Hepatocyte (in vitro differentiated cells): ENCODE data around the gene RAB11FIP4. TPM values are rescaled to one million over a fixed set of nuclear protein-coding genes. Genes with fewer than 3 reads are reported as not detected.

ENCODE experiments used
- DNase-seq: peaks from one replicate; pipeline ENCODE4 v3.0.0-alpha.2; 2016; ENCODE audit warnings: low spot score
- H2AFZ ChIP-seq: fragments of 200-600 bp; sonication (generic); 2 replicates; pipeline ENCODE4 v1.6.0; 2016; ENCODE audit warnings: antibody characterized with exemption, mild to moderate bottlenecking
- H3K27ac ChIP-seq: fragments of 200-600 bp; sonication (generic); 2 replicates; pipeline ENCODE4 v1.5.1; 2016; ENCODE audit warnings: mild to moderate bottlenecking
- H3K27me3 ChIP-seq: fragments of 200-600 bp; sonication (generic); 2 replicates; pipeline ENCODE4 v1.6.1; 2016
- H3K36me3 ChIP-seq: fragments of 200-600 bp; sonication (generic); replicated peaks from 2 replicates; pipeline ENCODE4 v1.5.1; 2016; ENCODE audit warnings: low read depth; ENCODE audit not compliant: insufficient read depth
- H3K4me1 ChIP-seq: fragments of 200-600 bp; sonication (generic); 2 replicates; pipeline ENCODE4 v1.5.1; 2016; ENCODE audit warnings: mild to moderate bottlenecking, moderate library complexity; ENCODE audit not compliant: insufficient read depth
- H3K4me2 ChIP-seq: fragments of 200-600 bp; sonication (generic); 2 replicates; pipeline ENCODE4 v1.6.0; 2016
- H3K4me3 ChIP-seq: fragments of 200-600 bp; sonication (generic); 2 replicates; pipeline ENCODE4 v1.5.1; 2016; ENCODE audit warnings: mild to moderate bottlenecking
- H3K79me2 ChIP-seq: fragments of 200-600 bp; sonication (generic); 2 replicates; pipeline ENCODE4 v1.6.0; 2017; ENCODE audit warnings: mild to moderate bottlenecking
- H3K9me2 ChIP-seq: fragments of 200-600 bp; sonication (generic); replicated peaks from 2 replicates; pipeline ENCODE4 v1.6.0; 2017; ENCODE audit warnings: mild to moderate bottlenecking; ENCODE audit not compliant: insufficient read depth
- H3K9me3 ChIP-seq: fragments of 200-600 bp; sonication (generic); 2 replicates; pipeline ENCODE4 v1.5.1; 2016; ENCODE audit warnings: low read depth, mild to moderate bottlenecking
- H4K20me1 ChIP-seq: fragments of 200-600 bp; sonication (generic); 2 replicates; pipeline ENCODE4 v1.6.0; 2016; ENCODE audit warnings: mild to moderate bottlenecking; ENCODE audit not compliant: insufficient read depth, poor library complexity, severe bottlenecking
- EZH2 ChIP-seq: fragments of 200-600 bp; sonication (generic); IDR thresholded peaks from 2 replicates; pipeline ENCODE4 v1.6.1; 2016; ENCODE audit warnings: antibody characterized with exemption, mild to moderate bottlenecking, borderline replicate concordance
- EZH2phosphoT487 ChIP-seq: fragments of 200-600 bp; sonication (generic); IDR thresholded peaks from one replicate; pipeline ENCODE4 v1.6.1; 2018; ENCODE audit warnings: antibody characterized with exemption, mild to moderate bottlenecking, low read depth, moderate library complexity; ENCODE audit not compliant: unreplicated experiment, severe bottlenecking
- WGBS: methylation state at CpG from one replicate; pipeline ENCODE4 v1.1.6; 2016; ENCODE audit warnings: low lambda C conversion rate; ENCODE audit errors: missing lambda C conversion rate; 5-methylcytosine and 5-hydroxymethylcytosine counted together
- polyA plus RNA-seq: library from polyadenylated mRNA; unstranded; fragments of >200 nt; fragmentation: Nextera tagmentation; extraction: Ambion mirVana; gene quantifications from 2 replicates; pipeline ENCODE4 v1.2.1, GENCODE V29; 2016
- total RNA-seq: library from RNA; depleted of rRNA; stranded (reverse); fragments of >200 nt; gene quantifications from 2 replicates; pipeline ENCODE4 v1.2.3, GENCODE V29; 2014
- TF ChIP-seq, protein P1 (sequence below): fragments of 200-600 bp; sonication (generic); IDR thresholded peaks from 2 replicates; pipeline ENCODE4 v1.5.1; 2016; ENCODE audit warnings: antibody characterized with exemption, mild to moderate bottlenecking; ENCODE audit not compliant: poor library complexity

Gene RAB11FIP4
- total and polyA plus RNA-seq, 2 experiments from 2014 or later, result 25.8 to 35.6 TPM

DNA sequence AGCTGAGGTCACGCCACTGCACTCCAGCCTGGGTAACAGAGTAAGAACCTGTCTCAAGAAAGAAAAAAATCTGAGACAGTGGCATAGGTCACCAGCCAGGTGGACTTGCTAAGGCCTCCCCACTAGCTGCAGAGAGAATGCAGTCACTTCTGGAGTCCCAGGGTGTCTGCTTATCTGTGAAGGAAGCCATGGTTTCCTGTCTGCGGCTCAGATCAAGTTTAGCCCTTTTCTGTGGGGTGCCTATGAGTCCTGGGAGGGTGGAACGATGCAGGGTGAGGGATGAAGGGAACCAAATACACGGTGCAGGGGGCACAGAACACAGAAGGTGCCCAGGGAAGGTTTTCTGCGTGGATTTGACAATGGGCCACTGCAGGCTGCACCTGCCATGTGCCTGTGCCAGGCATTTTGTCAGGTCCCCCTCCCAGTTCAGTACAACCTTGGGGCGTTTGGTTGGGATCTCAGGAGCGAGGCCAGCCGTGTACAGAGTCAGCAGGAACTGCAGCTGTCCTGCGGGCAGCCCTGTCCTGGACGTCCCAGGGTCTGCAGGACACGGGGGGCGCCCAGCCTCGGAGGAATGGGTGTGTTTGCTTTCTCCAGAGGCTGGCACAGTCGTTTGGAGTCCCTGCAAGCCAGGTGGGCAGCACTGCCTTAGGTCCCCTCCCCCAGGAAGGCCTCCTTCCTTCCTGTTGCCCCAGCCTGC is 41.8 kb downstream of the RAB11FIP4 start:
- WGBS, result 87% methylated on average over 14 of the region's 14 CpGs
- no peak overlapping the region for H2AFZ ChIP-seq

DNA sequence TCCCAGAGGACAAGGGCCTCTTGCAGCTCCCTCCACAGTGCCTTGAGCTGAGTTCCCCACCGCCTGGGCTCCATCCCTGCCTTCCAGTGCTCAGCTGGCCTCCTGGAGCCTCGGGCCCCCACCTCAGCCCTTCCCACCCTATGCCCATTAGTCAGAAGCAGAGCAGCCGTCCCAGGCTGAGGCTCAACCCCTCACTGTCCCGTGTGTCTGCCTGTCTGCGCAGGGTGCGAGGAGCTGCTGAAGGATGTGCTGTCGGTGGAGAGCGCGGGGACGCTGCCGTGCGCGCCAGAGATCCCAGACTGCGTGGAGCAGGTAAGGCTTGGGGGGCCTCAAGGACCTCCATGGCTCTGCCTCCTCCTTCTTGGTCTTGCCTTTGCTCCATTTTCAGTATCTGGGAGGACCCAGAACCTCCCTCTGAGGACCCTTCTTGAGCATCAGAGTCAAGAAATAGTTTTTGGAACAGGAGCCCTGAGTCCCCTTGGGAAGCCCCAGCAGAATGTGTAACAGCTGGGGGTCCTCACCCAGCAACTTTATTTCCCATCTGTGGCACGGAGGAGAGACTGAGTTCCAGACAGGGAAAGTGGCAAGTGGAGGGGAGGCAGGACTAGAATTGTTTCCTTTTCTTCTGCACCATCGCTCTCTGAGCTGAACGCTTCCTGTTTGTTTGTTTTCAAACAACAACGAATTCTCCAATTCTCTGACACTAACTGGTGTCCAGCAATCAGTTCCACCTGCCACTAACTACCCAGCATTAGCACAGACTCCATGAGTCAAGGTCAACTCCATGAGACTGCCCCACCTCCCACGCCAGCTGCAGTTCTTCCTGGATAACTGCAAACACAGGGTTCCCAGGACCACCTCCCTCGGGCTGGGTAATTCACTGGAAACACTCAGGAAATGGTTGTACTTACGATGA is 42.6 kb downstream of the RAB11FIP4 start:
- no peaks in the 10 kb centered on the region for H3K9me2 ChIP-seq
- DNase-seq, result no peak
- no peak overlapping the region for H3K4me3 ChIP-seq
- TF ChIP-seq EZH2, result no peak
- no peak for TF ChIP-seq EZH2phosphoT487
- TF ChIP-seq, protein P1, sequence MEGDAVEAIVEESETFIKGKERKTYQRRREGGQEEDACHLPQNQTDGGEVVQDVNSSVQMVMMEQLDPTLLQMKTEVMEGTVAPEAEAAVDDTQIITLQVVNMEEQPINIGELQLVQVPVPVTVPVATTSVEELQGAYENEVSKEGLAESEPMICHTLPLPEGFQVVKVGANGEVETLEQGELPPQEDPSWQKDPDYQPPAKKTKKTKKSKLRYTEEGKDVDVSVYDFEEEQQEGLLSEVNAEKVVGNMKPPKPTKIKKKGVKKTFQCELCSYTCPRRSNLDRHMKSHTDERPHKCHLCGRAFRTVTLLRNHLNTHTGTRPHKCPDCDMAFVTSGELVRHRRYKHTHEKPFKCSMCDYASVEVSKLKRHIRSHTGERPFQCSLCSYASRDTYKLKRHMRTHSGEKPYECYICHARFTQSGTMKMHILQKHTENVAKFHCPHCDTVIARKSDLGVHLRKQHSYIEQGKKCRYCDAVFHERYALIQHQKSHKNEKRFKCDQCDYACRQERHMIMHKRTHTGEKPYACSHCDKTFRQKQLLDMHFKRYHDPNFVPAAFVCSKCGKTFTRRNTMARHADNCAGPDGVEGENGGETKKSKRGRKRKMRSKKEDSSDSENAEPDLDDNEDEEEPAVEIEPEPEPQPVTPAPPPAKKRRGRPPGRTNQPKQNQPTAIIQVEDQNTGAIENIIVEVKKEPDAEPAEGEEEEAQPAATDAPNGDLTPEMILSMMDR, result no peak
- H3K4me2 ChIP-seq, result no peak overlapping the region
- H3K9me3 ChIP-seq, result no peaks in the 10 kb centered on the region
- no peaks in the 10 kb centered on the region for H3K4me1 ChIP-seq
- no peak overlapping the region for H2AFZ ChIP-seq
- no peaks in the 10 kb centered on the region for H3K79me2 ChIP-seq
- no peak overlapping the region for H3K27ac ChIP-seq
- no peaks in the 10 kb centered on the region for H3K36me3 ChIP-seq
- 84% methylated on average over 20 of the region's 21 CpGs for WGBS
- H3K27me3 ChIP-seq, result no peaks in the 10 kb centered on the region
- H4K20me1 ChIP-seq, result no peaks in the 10 kb centered on the region

More for the DNA sequence above, 41.8 kb downstream of the RAB11FIP4 start:
- Histone ChIP-seq H3K4me1 (no peaks in the 10 kb centered on the region), H3K27me3 (no peaks in the 10 kb centered on the region), H3K4me2 (no peak overlapping the region), H3K9me2 (no peaks in the 10 kb centered on the region), H4K20me1 (no peaks in the 10 kb centered on the region), H3K27ac (no peak overlapping the region), H3K79me2 (no peaks in the 10 kb centered on the region), H3K36me3 (no peaks in the 10 kb centered on the region), H3K9me3 (no peaks in the 10 kb centered on the region), H3K4me3 (no peak overlapping the region)
- no peak for DNase-seq
- TF ChIP-seq, protein P1, result no peak
- TF ChIP-seq EZH2 (no peak), EZH2phosphoT487 (no peak)

DNA sequence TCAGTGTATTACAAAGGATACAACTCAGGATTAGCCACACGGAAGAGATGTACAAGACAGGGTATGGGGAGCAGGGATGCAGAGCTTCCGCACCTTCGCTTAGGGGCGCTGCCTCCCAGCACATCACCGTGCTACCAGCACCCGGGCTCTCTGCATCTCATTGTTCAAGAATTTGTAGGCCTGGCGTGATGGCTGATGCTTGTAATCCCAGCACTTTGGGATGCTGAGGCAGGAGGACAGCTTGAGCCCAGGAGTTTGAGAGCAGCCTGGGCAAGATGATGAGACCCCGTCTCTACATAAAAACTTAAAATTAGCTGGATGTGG is 43.2 kb downstream of the RAB11FIP4 start:
- Histone ChIP-seq H3K4me2 (no peak overlapping the region), H3K27ac (no peak overlapping the region), H3K79me2 (no peaks in the 10 kb centered on the region), H3K9me3 (no peaks in the 10 kb centered on the region), H4K20me1 (no peaks in the 10 kb centered on the region), H3K4me3 (no peak overlapping the region), H3K4me1 (no peaks in the 10 kb centered on the region), H3K9me2 (no peaks in the 10 kb centered on the region), H3K27me3 (no peaks in the 10 kb centered on the region), H2AFZ (no peak overlapping the region), H3K36me3 (no peaks in the 10 kb centered on the region)
- TF ChIP-seq, protein P1, result no peak
- TF ChIP-seq EZH2 (no peak), EZH2phosphoT487 (no peak)
- 85% methylated on average over 8 of the region's 8 CpGs for WGBS
- no peak for DNase-seq
